ENCODE measurements around the gene STPG2. TPM values are rescaled to one million over a fixed set of nuclear protein-coding genes. Genes with fewer than 3 reads are reported as not detected.

STPG2 gene
- total RNA-seq, 4 donors from 2014 or later = 0.42 TPM; not detected in 3

GRCh38 chr4:98006060-98006459 lies 137.2 kb downstream of the STPG2 start:
- Histone ChIP-seq H3K27ac (no peak overlapping the region), H3K9me3 (no peaks in the 10 kb centered on the region), H3K27me3 (no peaks in the 10 kb centered on the region), H3K4me3 (no peak overlapping the region), H3K4me1 (no peaks in the 10 kb centered on the region), H3K36me3 (no peaks in the 10 kb centered on the region)
- no peak for TF ChIP-seq POLR2A (IDR thresholded peaks at IDR 0.05)
- TF ChIP-seq CTCF (IDR thresholded peaks at IDR 0.05 in 4 of 5, conservative IDR thresholded peaks at IDR 0.05 in 1 of 5) = no peak
- in situ Hi-C loops (cut with MboI; ENCODE audit: low sequenced_read_pairs in 4 of 4) = no loop called here
- ATAC-seq = no peak
- intact Hi-C loops (cut with DNase I; ENCODE audit: low total_unique reads) = no loop called here
- DNase-seq = no peak

GRCh38 chr4:98000940-98001339 lies 142.3 kb downstream of the STPG2 start:
- no peak for TF ChIP-seq POLR2A (IDR thresholded peaks at IDR 0.05)
- no peak for TF ChIP-seq CTCF (IDR thresholded peaks at IDR 0.05 in 4 of 5, conservative IDR thresholded peaks at IDR 0.05 in 1 of 5)

GRCh38 chr4:97998203-97998602 lies 145.1 kb downstream of the STPG2 start:
- in situ Hi-C loops (cut with MboI; ENCODE audit: low sequenced_read_pairs in 4 of 4) = no loop called here
- ATAC-seq = no peak

More at GRCh38 chr4:98000940-98001339, 142.3 kb downstream of the STPG2 start:
- H3K27ac ChIP-seq = no peak overlapping the region
- no peak for DNase-seq
- ATAC-seq = no peak
- H3K9me3 ChIP-seq = no peaks in the 10 kb centered on the region
- no peaks in the 10 kb centered on the region for H3K4me1 ChIP-seq
- H3K4me3 ChIP-seq = no peak overlapping the region
- in situ Hi-C loops (cut with MboI; ENCODE audit: low sequenced_read_pairs in 4 of 4) = no loop called here
- intact Hi-C loops (cut with DNase I; ENCODE audit: low total_unique reads) = no loop called here
- no peaks in the 10 kb centered on the region for H3K27me3 ChIP-seq
- H3K36me3 ChIP-seq = no peaks in the 10 kb centered on the region

GRCh38 chr4:97994765-97995465 lies 148.4 kb downstream of the STPG2 start:
- DNase-seq (no peak), ATAC-seq (no peak)
- Histone ChIP-seq H3K4me3 (no peak overlapping the region), H3K27me3 (no peaks in the 10 kb centered on the region), H3K27ac (no peak overlapping the region), H3K36me3 (no peaks in the 10 kb centered on the region), H3K9me3 (no peaks in the 10 kb centered on the region), H3K4me1 (no peaks in the 10 kb centered on the region)
- intact Hi-C loops (cut with DNase I; ENCODE audit: low total_unique reads) (no loop called here), in situ Hi-C loops (cut with MboI; ENCODE audit: low sequenced_read_pairs in 4 of 4) (no loop called here)
- TF ChIP-seq CTCF (IDR thresholded peaks at IDR 0.05 in 4 of 5, conservative IDR thresholded peaks at IDR 0.05 in 1 of 5) (no peak), POLR2A (IDR thresholded peaks at IDR 0.05) (no peak)

More at GRCh38 chr4:97998203-97998602, 145.1 kb downstream of the STPG2 start:
- DNase-seq = no peak
- Histone ChIP-seq H3K27me3 (no peaks in the 10 kb centered on the region), H3K27ac (no peak overlapping the region), H3K4me3 (no peak overlapping the region), H3K36me3 (no peaks in the 10 kb centered on the region), H3K4me1 (no peaks in the 10 kb centered on the region), H3K9me3 (no peaks in the 10 kb centered on the region)
- TF ChIP-seq POLR2A (IDR thresholded peaks at IDR 0.05) (no peak), CTCF (IDR thresholded peaks at IDR 0.05 in 4 of 5, conservative IDR thresholded peaks at IDR 0.05 in 1 of 5) (no peak)
- intact Hi-C loops (cut with DNase I; ENCODE audit: low total_unique reads) = no loop called here

- no peak overlapping the region for H3K27ac ChIP-seq
- in situ Hi-C loops (cut with MboI; ENCODE audit: low sequenced_read_pairs in 4 of 4) = no loop called here
- H3K9me3 ChIP-seq = no peaks in the 10 kb centered on the region
- no peaks in the 10 kb centered on the region for H3K4me1 ChIP-seq
- no peak overlapping the region for H3K4me3 ChIP-seq
- ATAC-seq (no peak), DNase-seq (no peak)
- H3K36me3 ChIP-seq = no peaks in the 10 kb centered on the region
- no peaks in the 10 kb centered on the region for H3K27me3 ChIP-seq
- intact Hi-C loops (cut with DNase I; ENCODE audit: low total_unique reads) = no loop called here
- TF ChIP-seq CTCF (IDR thresholded peaks at IDR 0.05 in 4 of 5, conservative IDR thresholded peaks at IDR 0.05 in 1 of 5) (no peak), POLR2A (IDR thresholded peaks at IDR 0.05) (no peak)
Measured at GRCh38 chr4:97990409-97990808, 152.9 kb downstream of the STPG2 start.
